Fibroblast of the aortic adventitia (primary cell): ENCODE results near the gene FHIT. TPM values are rescaled to one million over a fixed set of nuclear protein-coding genes. Genes with fewer than 3 reads are reported as not detected.

Experiments
- DNase-seq: peaks from one replicate; pipeline ENCODE4 v3.0.0-alpha.2; 2010; ENCODE audit warnings: low read depth
- H3K4me3 ChIP-seq: 2 replicates; pipeline ENCODE4 v1.5.1; 2011; ENCODE audit warnings: low read depth, mild to moderate bottlenecking, control low read depth, low read length, moderate library complexity
- CTCF ChIP-seq: IDR thresholded peaks from 2 replicates; pipeline ENCODE4 v1.5.1; 2011; ENCODE audit warnings: mild to moderate bottlenecking, low read length, control low read depth, inconsistent platforms; ENCODE audit not compliant: insufficient read depth
- total RNA-seq: library from RNA; depleted of rRNA; stranded (reverse); fragments of >200 nt; gene quantifications from 2 replicates; pipeline ENCODE4 v1.2.3, GENCODE V29; 2012; ENCODE audit warnings: low replicate concordance

FHIT gene
- total RNA-seq, 1 donor, result 1.5 TPM

DNA sequence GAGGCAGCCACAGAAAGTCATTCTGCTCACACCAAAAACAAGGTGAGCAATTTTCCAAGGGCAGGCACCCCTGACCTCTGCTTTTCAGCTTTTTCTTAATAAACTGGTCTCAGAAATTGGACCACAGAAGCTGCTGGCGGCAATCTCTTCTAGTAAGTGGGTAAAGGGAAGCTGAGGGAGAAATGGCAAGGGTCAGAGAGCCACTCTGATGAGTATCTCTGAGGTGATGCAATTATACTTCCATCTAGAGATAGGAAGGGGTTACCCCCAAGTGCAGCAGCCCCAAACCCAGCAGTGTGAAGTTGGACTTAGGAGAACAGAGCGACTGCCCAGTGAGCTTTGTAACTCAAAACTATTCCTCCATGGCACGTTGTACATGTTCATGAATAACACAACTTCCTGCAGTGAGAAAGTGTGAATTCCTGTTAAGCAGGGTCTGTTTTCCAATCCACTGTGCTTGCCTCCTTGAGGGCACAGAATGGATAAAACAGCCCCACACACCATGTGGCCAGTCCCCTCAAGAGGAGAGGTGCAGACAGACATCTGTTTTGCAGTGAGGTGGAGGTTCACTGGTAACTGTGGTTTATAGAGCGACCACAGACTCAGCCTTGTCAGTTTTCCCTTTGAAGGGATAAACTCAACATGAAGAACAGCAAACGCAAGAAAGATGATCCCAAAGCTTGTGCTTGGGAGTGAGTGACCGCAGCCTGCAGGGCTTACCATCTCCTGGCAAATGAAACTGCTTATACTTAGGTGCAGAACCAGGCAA, 1518.0 kb downstream of the FHIT start:
- no peak for DNase-seq
- H3K4me3 ChIP-seq, result no peak overlapping the region
- no peak for TF ChIP-seq CTCF

GRCh38 chr3:59731943-59732342, 1519.3 kb downstream of the FHIT start:
- DNase-seq, result no peak
- TF ChIP-seq CTCF, result no peak
- H3K4me3 ChIP-seq, result no peak overlapping the region

GRCh38 chr3:59730591-59730990, 1520.7 kb downstream of the FHIT start:
- no peak overlapping the region for H3K4me3 ChIP-seq
- TF ChIP-seq CTCF, result no peak
- no peak for DNase-seq

DNA sequence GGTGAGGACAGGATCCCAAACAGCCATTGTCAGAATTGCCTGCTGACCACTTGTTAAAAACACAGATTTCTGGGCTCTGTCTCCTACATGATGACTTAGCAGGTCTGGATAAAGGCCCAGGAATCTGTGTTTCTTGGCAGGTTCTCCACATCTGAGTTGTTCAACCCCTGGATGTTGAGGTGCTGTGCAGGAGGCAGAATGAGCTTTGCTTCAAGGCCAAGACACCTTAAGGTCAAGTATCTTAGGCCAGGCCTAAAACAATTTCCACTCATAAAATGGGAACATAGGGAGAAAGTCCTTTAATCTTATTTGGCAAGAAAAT, 1522.7 kb downstream of the FHIT start:
- no peak for TF ChIP-seq CTCF
- no peak overlapping the region for H3K4me3 ChIP-seq
- DNase-seq, result peak; percentile 2

DNA sequence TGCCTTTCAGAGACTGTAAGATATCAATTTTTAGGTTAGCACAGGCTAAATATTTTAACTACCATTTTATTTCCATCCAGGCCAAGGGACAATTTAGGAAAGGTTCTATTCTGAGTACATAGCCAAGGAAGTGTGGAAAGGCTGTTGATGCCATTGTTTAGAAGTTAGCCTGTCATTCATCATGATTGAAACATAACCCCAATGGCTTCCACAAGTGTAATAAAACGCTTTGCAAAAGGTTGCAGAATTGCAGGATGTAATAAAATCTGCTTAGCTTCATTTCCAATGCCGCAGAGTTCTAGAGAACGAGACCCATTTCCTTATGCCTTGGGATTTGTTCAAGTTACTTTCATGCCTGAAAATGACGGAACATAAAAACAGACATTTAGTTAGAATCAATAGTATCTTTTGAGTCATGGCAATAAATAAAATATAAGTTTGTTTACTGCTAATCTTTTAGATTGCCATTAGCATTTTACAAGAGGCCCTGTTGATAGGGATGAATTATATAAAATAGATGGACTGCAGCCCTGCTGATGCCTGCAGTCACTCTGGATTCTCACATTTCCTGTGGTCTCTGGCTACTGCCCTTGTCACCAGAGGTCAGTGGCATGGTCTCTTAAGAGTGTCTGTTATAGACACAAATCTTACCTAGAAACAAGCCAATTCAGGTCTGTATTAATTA, 1523.2 kb downstream of the FHIT start:
- TF ChIP-seq CTCF, result no peak
- no peak for DNase-seq

GRCh38 chr3:59726279-59726678, 1525.0 kb downstream of the FHIT start:
- no peak for TF ChIP-seq CTCF
- no peak for DNase-seq
- no peak overlapping the region for H3K4me3 ChIP-seq

More for the DNA sequence above, 1523.2 kb downstream of the FHIT start:
- no peak overlapping the region for H3K4me3 ChIP-seq
